Erythroblast (primary cell): Measurements from ENCODE around the gene CTAGE1.

Experiments used
- GATA1 ChIP-seq: IDR thresholded peaks from 2 replicates; pipeline ENCODE4 v1.6.1; 2011; ENCODE audit warnings: low read depth, mild to moderate bottlenecking, control low read depth, low read length, moderate library complexity
- POLR2A ChIP-seq: IDR thresholded peaks from 2 replicates; pipeline ENCODE4 v1.6.1; 2011; ENCODE audit warnings: mild to moderate bottlenecking, low read length

GRCh38 chr18:22457524-22457923, 39.8 kb upstream of the CTAGE1 start:
- TF ChIP-seq POLR2A (no peak), GATA1 (no peak)
